H9 (cell line): ENCODE measurements around the gene COA7. TPM values are rescaled to one million over a fixed set of nuclear protein-coding genes. Genes with fewer than 3 reads are reported as not detected.

Experiments
- DNase-seq: peaks from one replicate; pipeline ENCODE4 v3.0.0-alpha.2; 2017
- H2AFZ ChIP-seq: one replicate; pipeline ENCODE4 v1.6.1; 2013; ENCODE audit warnings: mild to moderate bottlenecking, low read length, control low read depth, moderate library complexity
- H2AK5ac ChIP-seq: 2 replicates; pipeline ENCODE4 v1.6.1; 2013; ENCODE audit warnings: low read length, control low read depth, mixed read lengths; ENCODE audit not compliant: insufficient read length
- H2BK120ac ChIP-seq: one replicate; pipeline ENCODE4 v1.6.1; 2013; ENCODE audit warnings: low read depth, mild to moderate bottlenecking, low read length, control low read depth, inconsistent platforms; ENCODE audit not compliant: poor library complexity, severe bottlenecking
- H2BK12ac ChIP-seq: 2 replicates; pipeline ENCODE4 v1.6.1; 2013; ENCODE audit warnings: low read length, control low read depth, mixed read lengths, low read depth; ENCODE audit not compliant: insufficient read length
- H2BK15ac ChIP-seq: 2 replicates; pipeline ENCODE4 v1.6.1; 2013; ENCODE audit warnings: low read depth, low read length, control low read depth
- H2BK20ac ChIP-seq: one replicate; pipeline ENCODE4 v1.6.1; 2013; ENCODE audit warnings: low read depth, mild to moderate bottlenecking, low read length, control low read depth, inconsistent platforms; ENCODE audit not compliant: poor library complexity, severe bottlenecking
- H2BK5ac ChIP-seq: 2 replicates; pipeline ENCODE4 v1.6.1; 2013; ENCODE audit warnings: low read length, control low read depth, mixed read lengths; ENCODE audit not compliant: insufficient read length
- H3K14ac ChIP-seq: 2 replicates; pipeline ENCODE4 v1.6.1; 2013; ENCODE audit warnings: low read length, control low read depth; ENCODE audit not compliant: insufficient read depth
- H3K18ac ChIP-seq: 2 replicates; pipeline ENCODE4 v1.6.1; 2013; ENCODE audit warnings: low read depth, mild to moderate bottlenecking, mixed read lengths, low read length, control low read depth; ENCODE audit not compliant: insufficient read length
- H3K23ac ChIP-seq: 2 replicates; pipeline ENCODE4 v1.6.1; 2013; ENCODE audit warnings: low read length, control low read depth, mixed read lengths, low read depth; ENCODE audit not compliant: insufficient read length
- H3K23me2 ChIP-seq: 2 replicates; pipeline ENCODE4 v1.6.1; 2013; ENCODE audit warnings: low read depth, mild to moderate bottlenecking, mixed read lengths, low read length, control low read depth; ENCODE audit not compliant: insufficient read length, poor library complexity, severe bottlenecking
- H3K27ac ChIP-seq: 2 replicates; pipeline ENCODE4 v1.5.1; 2013; ENCODE audit warnings: low read length, control low read depth, mixed read lengths, low read depth; ENCODE audit not compliant: insufficient read length
- H3K27me3 ChIP-seq: 2 replicates; pipeline ENCODE4 v1.6.1; 2013; ENCODE audit warnings: low read length, control low read depth, inconsistent platforms; ENCODE audit not compliant: insufficient read depth
- H3K4ac ChIP-seq: 2 replicates; pipeline ENCODE4 v1.6.1; 2013; ENCODE audit warnings: low read depth, mild to moderate bottlenecking, control low read depth, inconsistent platforms, low read length, moderate library complexity
- H3K4me1 ChIP-seq: 2 replicates; pipeline ENCODE4 v1.6.1; 2013; ENCODE audit warnings: low read length, control low read depth, inconsistent platforms; ENCODE audit not compliant: insufficient read depth
- H3K4me2 ChIP-seq: 2 replicates; pipeline ENCODE4 v1.6.1; 2013; ENCODE audit warnings: low read length, control low read depth, mixed read lengths; ENCODE audit not compliant: insufficient read length, insufficient read depth
- H3K56ac ChIP-seq: 2 replicates; pipeline ENCODE4 v1.6.1; 2013; ENCODE audit warnings: low read depth, mild to moderate bottlenecking, mixed read lengths, low read length, control low read depth; ENCODE audit not compliant: insufficient read length
- H3K79me1 ChIP-seq: 2 replicates; pipeline ENCODE4 v1.6.1; 2013; ENCODE audit warnings: low read depth, mild to moderate bottlenecking, moderate library complexity, low read length, control low read depth, inconsistent platforms; ENCODE audit not compliant: insufficient read depth, poor library complexity, severe bottlenecking
- H3K79me2 ChIP-seq: 2 replicates; pipeline ENCODE4 v1.6.1; 2013; ENCODE audit warnings: low read length, control low read depth, inconsistent platforms; ENCODE audit not compliant: insufficient read depth
- H3K9ac ChIP-seq: 2 replicates; pipeline ENCODE4 v1.6.1; 2013; ENCODE audit warnings: low read length, control low read depth, mixed read lengths; ENCODE audit not compliant: insufficient read length; ENCODE audit errors: extremely low read depth
- H3K9me3 ChIP-seq: one replicate; pipeline ENCODE4 v1.6.1; 2013; ENCODE audit warnings: low read depth, low read length, inconsistent platforms; ENCODE audit not compliant: control insufficient read depth
- H3T11ph ChIP-seq: one replicate; pipeline ENCODE4 v1.6.1; 2013; ENCODE audit warnings: mild to moderate bottlenecking, low read length, control low read depth, inconsistent platforms
- H4K20me1 ChIP-seq: one replicate; pipeline ENCODE4 v1.6.1; 2013; ENCODE audit not compliant: control insufficient read depth, insufficient read length, insufficient read depth
- H4K5ac ChIP-seq: 2 replicates; pipeline ENCODE4 v1.6.1; 2013; ENCODE audit warnings: low read depth, mild to moderate bottlenecking, mixed read lengths, low read length, control low read depth; ENCODE audit not compliant: insufficient read length
- H4K8ac ChIP-seq: replicated peaks from 2 replicates; pipeline ENCODE4 v1.6.1; 2013; ENCODE audit warnings: low read length, control low read depth, mixed read lengths, low read depth; ENCODE audit not compliant: insufficient read length
- H4K91ac ChIP-seq: 2 replicates; pipeline ENCODE4 v1.6.1; 2013; ENCODE audit warnings: low read depth, mild to moderate bottlenecking, moderate library complexity, mixed read lengths, low read length, control low read depth; ENCODE audit not compliant: insufficient read length
- H3K27ac Mint-ChIP-seq, 3 experiments: 2 replicates in 2 of 3; 3 replicates in 1 of 3; pipeline ENCODE4 v1.8.0; 2020 to 2021; ENCODE audit warnings: mixed read lengths in 3 of 3, mild to moderate bottlenecking in 1 of 3, moderate library complexity in 1 of 3
- H3K27me3 Mint-ChIP-seq: 2 replicates; pipeline ENCODE4 v1.8.0; 2021; ENCODE audit warnings: low read depth, mild to moderate bottlenecking, moderate library complexity, mixed read lengths
- H3K36me3 Mint-ChIP-seq, 3 experiments: 2 replicates in 2 of 3; 3 replicates in 1 of 3; pipeline ENCODE4 v1.8.0; 2020 to 2021; ENCODE audit warnings: low read depth in 3 of 3, mixed read lengths in 3 of 3; ENCODE audit not compliant: insufficient read depth in 1 of 3
- H3K4me1 Mint-ChIP-seq, 2 experiments: 2 replicates each; pipeline ENCODE4 v1.8.0; 2020; ENCODE audit warnings: mixed read lengths in 2 of 2
- H3K4me3 Mint-ChIP-seq, 2 experiments: 2 replicates in 1 of 2; 3 replicates in 1 of 2; pipeline ENCODE4 v1.8.0; 2020 to 2021; ENCODE audit warnings: mild to moderate bottlenecking in 2 of 2, mixed read lengths in 2 of 2, moderate library complexity in 1 of 2
- H3K9me3 Mint-ChIP-seq, 2 experiments: 2 replicates in 1 of 2; 3 replicates in 1 of 2; pipeline ENCODE4 v1.8.0; 2020; ENCODE audit warnings: mild to moderate bottlenecking in 2 of 2, mixed read lengths in 2 of 2, moderate library complexity in 1 of 2
- WGBS: extraction: QIAGEN DNeasy Blood & Tissue Kit; methylation state at CpG from one replicate; pipeline ENCODE4 v1.1.7; 2013; ENCODE audit warnings: missing lambda C conversion rate, low lambda C conversion rate, mixed read lengths; ENCODE audit not compliant: insufficient read length; ENCODE audit errors: extremely low coverage; 5-methylcytosine and 5-hydroxymethylcytosine counted together
- total RNA-seq: library from RNA; stranded (reverse); gene quantifications from 2 replicates; pipeline ENCODE4 v1.2.1, GENCODE V29; 2021
- TF ChIP-seq, protein P1 (sequence below): fragments of 200-600 bp; sonication (generic); conservative IDR thresholded peaks from 3 replicates; pipeline ENCODE4 v1.8.0; 2021; ENCODE audit warnings: antibody characterized with exemption, mild to moderate bottlenecking

The COA7 gene
- total RNA-seq, 1 experiment from 2014 or later, result 69.1 TPM

GRCh38 chr1:52706941-52707926 lies 9.1 kb upstream of the COA7 start:
- Histone ChIP-seq H2BK12ac (no peak overlapping the region), H4K8ac (no peak overlapping the region), H2AFZ (no peak overlapping the region), H3K79me1 (no peaks in the 10 kb centered on the region), H2AK5ac (no peak overlapping the region), H3K14ac (no peak overlapping the region), H3K79me2 (no peaks in the 10 kb centered on the region), H2BK15ac (no peak overlapping the region), H2BK5ac (no peak overlapping the region), H4K5ac (no peak overlapping the region), H3K27ac (no peak overlapping the region), H3K56ac (no peak overlapping the region), H3K4me2 (no peak overlapping the region), H3K9ac (no peak overlapping the region), H2BK120ac (no peak overlapping the region), H4K20me1 (no peaks in the 10 kb centered on the region), H3K4ac (no peak overlapping the region), H3K27me3 (no peaks in the 10 kb centered on the region), H3K23ac (no peak overlapping the region), H3K9me3 (no peaks in the 10 kb centered on the region), H3T11ph (no peak overlapping the region), H3K4me1 (no peaks in the 10 kb centered on the region), H3K18ac (no peak overlapping the region), H4K91ac (no peak overlapping the region), H3K23me2 (peaks cover 6% of the 10 kb centered on the region), H2BK20ac (no peak overlapping the region)
- H3K9me3 Mint-ChIP-seq, result no peaks in the 10 kb centered on the region; a peak in 1 of 5 replicates
- no peak overlapping the region for H3K27ac Mint-ChIP-seq
- no peak for DNase-seq
- H3K4me3 Mint-ChIP-seq, result no peak overlapping the region
- no peaks in the 10 kb centered on the region for H3K36me3 Mint-ChIP-seq
- peaks cover 11 to 17% of the 10 kb centered on the region in 2 experiments for H3K4me1 Mint-ChIP-seq
- peaks cover 4% of the 10 kb centered on the region for H3K27me3 Mint-ChIP-seq
- WGBS, result no CpG with 5 or more reads among the region's 18 CpGs
- TF ChIP-seq, protein P1, sequence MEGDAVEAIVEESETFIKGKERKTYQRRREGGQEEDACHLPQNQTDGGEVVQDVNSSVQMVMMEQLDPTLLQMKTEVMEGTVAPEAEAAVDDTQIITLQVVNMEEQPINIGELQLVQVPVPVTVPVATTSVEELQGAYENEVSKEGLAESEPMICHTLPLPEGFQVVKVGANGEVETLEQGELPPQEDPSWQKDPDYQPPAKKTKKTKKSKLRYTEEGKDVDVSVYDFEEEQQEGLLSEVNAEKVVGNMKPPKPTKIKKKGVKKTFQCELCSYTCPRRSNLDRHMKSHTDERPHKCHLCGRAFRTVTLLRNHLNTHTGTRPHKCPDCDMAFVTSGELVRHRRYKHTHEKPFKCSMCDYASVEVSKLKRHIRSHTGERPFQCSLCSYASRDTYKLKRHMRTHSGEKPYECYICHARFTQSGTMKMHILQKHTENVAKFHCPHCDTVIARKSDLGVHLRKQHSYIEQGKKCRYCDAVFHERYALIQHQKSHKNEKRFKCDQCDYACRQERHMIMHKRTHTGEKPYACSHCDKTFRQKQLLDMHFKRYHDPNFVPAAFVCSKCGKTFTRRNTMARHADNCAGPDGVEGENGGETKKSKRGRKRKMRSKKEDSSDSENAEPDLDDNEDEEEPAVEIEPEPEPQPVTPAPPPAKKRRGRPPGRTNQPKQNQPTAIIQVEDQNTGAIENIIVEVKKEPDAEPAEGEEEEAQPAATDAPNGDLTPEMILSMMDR, result no peak
